Lung (tissue), 12 donors: Measurements from ENCODE around the gene CEP128. TPM values are rescaled to one million over a fixed set of nuclear protein-coding genes. Genes with fewer than 3 reads are reported as not detected.

Source experiments
- ATAC-seq: fragments of 200-7000 bp; cut with Tn5 transposase; one replicate; pipeline ENCODE4 v1.9.1; 2020; ENCODE audit warnings: moderate number of reproducible peaks; ENCODE audit not compliant: insufficient read depth, low FRiP score
- DNase-seq, 3 donors: peaks; one replicate each; pipeline ENCODE4 v3.0.0-alpha.2; 2013 to 2017
- H3K27ac ChIP-seq, 2 donors: one replicate each; pipeline ENCODE4 v1.5.1; 2013; ENCODE audit warnings: mild to moderate bottlenecking in 2 of 2, moderate library complexity in 2 of 2, control low read depth in 1 of 2, inconsistent platforms in 1 of 2, low read depth in 1 of 2, low read length in 1 of 2
- H3K27me3 ChIP-seq, 3 donors: one replicate each; pipeline ENCODE4 v1.5.1; 2013; ENCODE audit warnings: low read length in 2 of 3; ENCODE audit not compliant: control insufficient read depth in 3 of 3, insufficient read depth in 3 of 3
- H3K36me3 ChIP-seq, 4 donors: one replicate each; pipeline ENCODE4 v1.5.1; 2013; ENCODE audit warnings: low read length in 4 of 4, mild to moderate bottlenecking in 1 of 4, moderate library complexity in 1 of 4; ENCODE audit not compliant: control insufficient read depth in 4 of 4, insufficient read depth in 4 of 4
- H3K4me1 ChIP-seq, 5 donors: one replicate each; pipeline ENCODE4 v1.5.1; 2013; ENCODE audit warnings: low read length in 5 of 5, mild to moderate bottlenecking in 2 of 5, moderate library complexity in 1 of 5; ENCODE audit not compliant: control insufficient read depth in 5 of 5, insufficient read depth in 5 of 5
- H3K4me3 ChIP-seq: one replicate; pipeline ENCODE4 v1.5.1; 2013; ENCODE audit warnings: mild to moderate bottlenecking, control low read depth, moderate library complexity
- H3K9ac ChIP-seq, 2 donors: one replicate each; pipeline ENCODE4 v1.5.1; 2013; ENCODE audit warnings: low read length in 2 of 2, control low read depth in 1 of 2; ENCODE audit not compliant: insufficient read depth in 1 of 2
- H3K9me3 ChIP-seq, 4 donors: one replicate each; pipeline ENCODE4 v1.5.1; 2013; ENCODE audit warnings: low read length in 3 of 4, mild to moderate bottlenecking in 1 of 4, moderate library complexity in 1 of 4; ENCODE audit not compliant: control insufficient read depth in 4 of 4, insufficient read depth in 3 of 4
- WGBS, 2 donors: extraction: QIAGEN DNeasy Blood & Tissue Kit; methylation state at CpG; one replicate each; pipeline ENCODE4 v1.1.7; 2013; 5-methylcytosine and 5-hydroxymethylcytosine counted together
- polyA plus RNA-seq, 2 donors: library from polyadenylated mRNA; stranded (reverse); fragments of 200-250 nt; gene quantifications; one replicate each; pipeline ENCODE4 v1.2.1, GENCODE V29; 2013
- total RNA-seq, 2 donors: library from RNA; depleted of rRNA in 1 of 2; stranded (reverse); fragments of >200 nt in 1 of 2; gene quantifications; one replicate each; pipeline ENCODE4 v1.2.1, GENCODE V29; 2014 to 2021
- TF ChIP-seq, protein P1 (sequence below): IDR thresholded peaks from 2 replicates; pipeline ENCODE4 v1.5.1; 2012; ENCODE audit warnings: mild to moderate bottlenecking; ENCODE audit errors: control extremely low read depth, extremely low read depth
- donor health status: control.
- donor health status: control.
- donor health status: Bipolar disorder and iron deficiency.
- donor health status: healthy.
- donor health status: DM: yes; HTN: yes; CAD: no.

Gene CEP128
- total and polyA plus RNA-seq, 4 donors: 1.1 to 12.0 (median 6.2) TPM

DNA sequence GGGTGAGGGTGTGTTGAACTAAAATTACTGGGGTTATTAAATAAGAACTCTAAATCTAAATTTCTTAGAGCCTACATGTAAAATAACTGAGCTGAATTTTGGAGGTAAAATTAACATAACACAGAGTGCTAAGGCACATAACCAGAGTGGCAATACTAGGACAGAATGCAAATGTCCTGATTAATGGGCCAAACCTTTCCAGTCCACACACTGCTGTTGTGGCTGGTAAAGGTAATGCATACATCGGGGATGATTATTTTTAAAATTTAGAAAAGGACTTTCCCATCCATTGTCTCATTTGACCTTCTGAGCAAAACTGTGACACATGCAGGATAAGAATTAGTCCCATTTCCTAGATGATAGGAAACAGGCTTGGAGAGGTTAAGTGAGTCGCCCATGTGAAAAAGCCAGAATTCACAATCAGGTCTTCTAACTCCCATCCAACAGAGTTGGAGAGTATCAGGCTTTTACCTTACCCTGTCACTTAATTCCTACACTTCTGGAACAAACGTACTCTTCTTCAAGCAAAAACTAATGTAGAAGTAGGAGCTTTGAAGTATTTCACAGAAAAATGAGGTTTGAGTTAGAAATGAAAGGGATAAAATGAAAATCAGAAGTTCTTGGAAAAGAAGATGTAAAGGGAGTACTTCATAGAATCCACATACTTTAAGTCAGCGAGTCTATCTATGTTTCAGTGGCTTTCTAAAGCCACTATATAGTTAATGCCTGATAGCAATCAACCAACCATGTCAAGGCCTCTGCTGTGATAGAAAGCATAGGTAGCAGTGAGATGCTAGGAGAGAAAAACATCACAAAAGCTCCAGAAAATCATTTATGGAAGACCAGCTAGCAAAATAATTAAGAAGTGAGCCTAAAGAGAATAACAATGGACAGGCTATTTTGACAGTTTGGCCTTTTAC, 395.3 kb downstream of the CEP128 start:
- Histone ChIP-seq H3K36me3 (no peaks in the 10 kb centered on the region), H3K4me3 (no peak overlapping the region), H3K27me3 (no peaks in the 10 kb centered on the region), H3K9ac (no peak overlapping the region), H3K9me3 (no peaks in the 10 kb centered on the region), H3K27ac (no peak overlapping the region), H3K4me1 (no peaks in the 10 kb centered on the region)
- TF ChIP-seq, protein P1, sequence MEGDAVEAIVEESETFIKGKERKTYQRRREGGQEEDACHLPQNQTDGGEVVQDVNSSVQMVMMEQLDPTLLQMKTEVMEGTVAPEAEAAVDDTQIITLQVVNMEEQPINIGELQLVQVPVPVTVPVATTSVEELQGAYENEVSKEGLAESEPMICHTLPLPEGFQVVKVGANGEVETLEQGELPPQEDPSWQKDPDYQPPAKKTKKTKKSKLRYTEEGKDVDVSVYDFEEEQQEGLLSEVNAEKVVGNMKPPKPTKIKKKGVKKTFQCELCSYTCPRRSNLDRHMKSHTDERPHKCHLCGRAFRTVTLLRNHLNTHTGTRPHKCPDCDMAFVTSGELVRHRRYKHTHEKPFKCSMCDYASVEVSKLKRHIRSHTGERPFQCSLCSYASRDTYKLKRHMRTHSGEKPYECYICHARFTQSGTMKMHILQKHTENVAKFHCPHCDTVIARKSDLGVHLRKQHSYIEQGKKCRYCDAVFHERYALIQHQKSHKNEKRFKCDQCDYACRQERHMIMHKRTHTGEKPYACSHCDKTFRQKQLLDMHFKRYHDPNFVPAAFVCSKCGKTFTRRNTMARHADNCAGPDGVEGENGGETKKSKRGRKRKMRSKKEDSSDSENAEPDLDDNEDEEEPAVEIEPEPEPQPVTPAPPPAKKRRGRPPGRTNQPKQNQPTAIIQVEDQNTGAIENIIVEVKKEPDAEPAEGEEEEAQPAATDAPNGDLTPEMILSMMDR: no peak
- 83 to 86% methylated on average over 4 of the region's 4 CpGs for WGBS, 2 donors
- ATAC-seq (no peak), DNase-seq (no peak)

DNA sequence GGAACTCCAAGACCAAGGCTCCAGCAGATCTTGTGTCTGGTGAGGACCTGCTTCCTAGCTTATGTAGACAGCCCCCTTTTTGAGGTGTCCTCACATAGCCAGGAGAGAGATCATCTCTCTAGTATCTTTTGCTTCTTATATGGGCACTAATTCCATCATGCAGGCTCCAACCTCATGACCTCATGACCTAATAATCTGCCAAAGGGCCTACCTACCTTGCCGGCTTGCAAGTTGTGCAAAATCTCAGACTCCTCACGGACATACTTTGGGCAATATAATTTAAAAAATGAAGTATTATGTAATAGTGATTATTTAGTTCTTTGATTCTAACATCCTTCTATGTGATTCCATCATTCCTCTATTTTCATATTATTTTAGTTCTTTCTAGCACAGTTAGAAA, 397.2 kb downstream of the CEP128 start:
- H3K4me1 ChIP-seq: no peaks in the 10 kb centered on the region
- peaks cover 0 to 5% (median under 1%) of the 10 kb centered on the region in 4 donors for H3K9me3 ChIP-seq
- 97 to 98% methylated on average over 2 of the region's 2 CpGs for WGBS, 2 donors
- H3K36me3 ChIP-seq: no peaks in the 10 kb centered on the region
- no peak overlapping the region for H3K27ac ChIP-seq
- DNase-seq (no peak), ATAC-seq (no peak)
- no peak overlapping the region for H3K4me3 ChIP-seq
- no peak overlapping the region for H3K9ac ChIP-seq
- TF ChIP-seq, protein P1: no peak
- H3K27me3 ChIP-seq: no peaks in the 10 kb centered on the region

- no peaks in the 10 kb centered on the region for H3K4me1 ChIP-seq
- no peak for DNase-seq
- H3K9me3 ChIP-seq: peaks cover 0 to 5% (median under 1%) of the 10 kb centered on the region in 4 donors
- WGBS, 2 donors: 74 to 90% methylated on average over 2 of the region's 2 CpGs
- H3K27ac ChIP-seq: no peak overlapping the region
- no peak overlapping the region for H3K9ac ChIP-seq
- ATAC-seq: no peak
- no peaks in the 10 kb centered on the region for H3K36me3 ChIP-seq
- no peaks in the 10 kb centered on the region for H3K27me3 ChIP-seq
- H3K4me3 ChIP-seq: no peak overlapping the region
- TF ChIP-seq, protein P1: no peak
Observed at GRCh38 chr14:80543211-80543610, 398.3 kb downstream of the CEP128 start.
